Breast epithelium (tissue), 4 donors: Measurements from ENCODE around the gene BEST4. TPM values are rescaled to one million over a fixed set of nuclear protein-coding genes. Genes with fewer than 3 reads are reported as not detected.

Experiments used
- DNase-seq, 2 donors: peaks; one replicate each; pipeline ENCODE4 v3.0.0-alpha.2; 2019; ENCODE audit warnings: low spot score in 2 of 2
- H3K27ac ChIP-seq, 2 donors: fragments of 200-600 bp; sonication (generic) in 1 of 2; one replicate each; pipeline ENCODE4 v1.5.1; 2016 to 2019; ENCODE audit warnings: mild to moderate bottlenecking in 1 of 2
- H3K27me3 ChIP-seq, 2 donors: fragments of 200-600 bp; sonication (generic) in 1 of 2; one replicate each; pipeline versions ENCODE4 v1.5.1 to v1.6.0; 2017 to 2019; ENCODE audit warnings: control low read depth in 1 of 2, mild to moderate bottlenecking in 1 of 2
- H3K36me3 ChIP-seq: fragments of 200-600 bp; one replicate; pipeline ENCODE4 v1.5.1; 2019
- H3K4me1 ChIP-seq, 2 donors: fragments of 200-600 bp; sonication (generic); one replicate each; pipeline ENCODE4 v1.5.1; 2016 to 2019; ENCODE audit warnings: control low read depth in 1 of 2
- H3K4me3 ChIP-seq, 3 donors: fragments of 200-600 bp; sonication (generic); 1 replicate in 2 of 3; 2 replicates in 1 of 3; pipeline ENCODE4 v1.5.1; 2016 to 2019; ENCODE audit warnings: mild to moderate bottlenecking in 3 of 3, moderate library complexity in 2 of 3
- H3K9me3 ChIP-seq, 2 donors: fragments of 200-600 bp; sonication (generic) in 1 of 2; one replicate each; pipeline ENCODE4 v1.5.1; 2016 to 2019; ENCODE audit warnings: control low read depth in 1 of 2
- CTCF ChIP-seq, 3 donors: fragments of 450-650 bp; IDR thresholded peaks; one replicate each; pipeline ENCODE4 v1.5.1; 2016 to 2017; ENCODE audit warnings: antibody characterized with exemption in 3 of 3, mild to moderate bottlenecking in 3 of 3, moderate library complexity in 3 of 3
- POLR2A ChIP-seq: fragments of 450-650 bp; IDR thresholded peaks from one replicate; pipeline ENCODE4 v1.6.1; 2016; ENCODE audit warnings: antibody characterized with exemption, mild to moderate bottlenecking, moderate library complexity
- POLR2AphosphoS5 ChIP-seq, 3 donors: sonication (generic); formaldehyde crosslinking; IDR thresholded peaks; one replicate each; pipeline ENCODE4 v1.6.1; 2017; ENCODE audit warnings: antibody characterized with exemption in 3 of 3
- intact Hi-C: fragments of 100-400 bp; cut with DNase I; formaldehyde crosslinking; loops from one replicate; pipeline ENCODE4 v1.15.1; 2023; ENCODE audit warnings: low total_unique reads
- total RNA-seq, 3 donors: library from RNA; depleted of rRNA; stranded (reverse); fragments of >200 nt; gene quantifications; one replicate each; pipeline ENCODE4 v1.1.0, GENCODE V29; 2016

The BEST4 gene
- total RNA-seq, 3 donors from 2014 or later: 0.15 to 0.66 TPM; not detected in 1

- intact Hi-C loops: no loop called here
- Histone ChIP-seq H3K27ac (peak within 1 kb of the TSS; percentile 100), H3K27me3 (no peaks in the 10 kb centered on the region), H3K9me3 (no peaks in the 10 kb centered on the region), H3K4me3 (peak within 1 kb of the TSS; percentile 16 to 41 (median 34)), H3K36me3 (no peaks in the 10 kb centered on the region), H3K4me1 (peaks cover 36 to 43% of the 10 kb centered on the region in 2 donors)
- TF ChIP-seq POLR2A (no peak), CTCF (IDR thresholded peaks at IDR 0.05) (no peak), POLR2AphosphoS5 (IDR thresholded peaks at IDR 0.05) (no peak)
- DNase-seq: peak in 1 of 2 donors; percentile 48
Measured at GRCh38 chr1:44806704-44807363, 18.9 kb upstream of the BEST4 start, which contains the start of gene DYNLT4. Gene DYNLT4 (minus strand): TSS chr1:44807351. CDS start chr1:44806668, 683 bp downstream.

- H3K4me1 ChIP-seq: peaks cover 36 to 43% of the 10 kb centered on the region in 2 donors
- H3K4me3 ChIP-seq: peak overlapping the region in 2 of 3 donors; percentile 3 to 41
- peak in 1 of 2 donors; percentile 49 for DNase-seq
- intact Hi-C loops: no loop called here
- no peaks in the 10 kb centered on the region for H3K36me3 ChIP-seq
- H3K27me3 ChIP-seq: no peaks in the 10 kb centered on the region
- peak overlapping the region; percentile 100 for H3K27ac ChIP-seq
- TF ChIP-seq CTCF (IDR thresholded peaks at IDR 0.05) (no peak), POLR2AphosphoS5 (IDR thresholded peaks at IDR 0.05) (peak in 1 of 3 donors; percentile 38)
- H3K9me3 ChIP-seq: no peaks in the 10 kb centered on the region
Measured at GRCh38 chr1:44806025-44806703, 18.2 kb upstream of the BEST4 start.

DNA sequence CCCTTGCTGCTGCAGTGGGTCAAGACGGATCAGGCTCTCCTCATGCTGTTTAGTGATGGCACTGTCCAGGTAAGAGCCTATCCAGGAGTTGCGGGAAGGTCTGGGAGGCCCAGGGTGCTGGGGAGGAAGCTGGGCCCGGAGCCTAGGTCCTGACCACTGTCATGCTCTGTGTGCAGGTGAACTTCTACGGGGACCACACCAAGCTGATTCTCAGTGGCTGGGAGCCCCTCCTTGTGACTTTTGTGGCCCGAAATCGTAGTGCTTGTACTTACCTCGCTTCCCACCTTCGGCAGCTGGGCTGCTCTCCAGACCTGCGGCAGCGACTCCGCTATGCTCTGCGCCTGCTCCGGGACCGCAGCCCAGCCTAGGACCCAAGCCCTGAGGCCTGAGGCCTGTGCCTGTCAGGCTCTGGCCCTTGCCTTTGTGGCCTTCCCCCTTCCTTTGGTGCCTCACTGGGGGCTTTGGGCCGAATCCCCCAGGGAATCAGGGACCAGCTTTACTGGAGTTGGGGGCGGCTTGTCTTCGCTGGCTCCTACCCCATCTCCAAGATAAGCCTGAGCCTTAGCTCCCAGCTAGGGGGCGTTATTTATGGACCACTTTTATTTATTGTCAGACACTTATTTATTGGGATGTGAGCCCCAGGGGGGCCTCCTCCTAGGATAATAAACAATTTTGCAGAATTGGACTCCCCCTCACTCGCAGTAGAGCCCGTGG lies 17.5 kb upstream of the BEST4 start:
- no peaks in the 10 kb centered on the region for H3K27me3 ChIP-seq
- no peak overlapping the region for H3K4me3 ChIP-seq
- TF ChIP-seq POLR2AphosphoS5 (IDR thresholded peaks at IDR 0.05): no peak
- no peak for TF ChIP-seq POLR2A
- TF ChIP-seq CTCF (IDR thresholded peaks at IDR 0.05): no peak
- H3K27ac ChIP-seq: peak overlapping the region; percentile 100
- H3K9me3 ChIP-seq: no peaks in the 10 kb centered on the region
- intact Hi-C loops: no loop called here
- no peaks in the 10 kb centered on the region for H3K36me3 ChIP-seq
- peak in 1 of 2 donors; percentile 39 for DNase-seq
- H3K4me1 ChIP-seq: peaks cover 36 to 40% of the 10 kb centered on the region in 2 donors

- intact Hi-C loops: no loop called here
- DNase-seq: peak in 1 of 2 donors; percentile 40
Measured at GRCh38 chr1:44803312-44804095, 15.5 kb upstream of the BEST4 start.

More at GRCh38 chr1:44803312-44804095, 15.5 kb upstream of the BEST4 start:
- H3K9me3 ChIP-seq: no peaks in the 10 kb centered on the region
- no peaks in the 10 kb centered on the region for H3K36me3 ChIP-seq
- TF ChIP-seq CTCF (IDR thresholded peaks at IDR 0.05): no peak
- TF ChIP-seq POLR2A: no peak
- TF ChIP-seq POLR2AphosphoS5 (IDR thresholded peaks at IDR 0.05): no peak
- peak overlapping the region in 1 of 3 donors; percentile 96 for H3K4me3 ChIP-seq
- H3K27ac ChIP-seq: peak overlapping the region; percentile 54 to 84
- no peaks in the 10 kb centered on the region for H3K27me3 ChIP-seq
- peaks cover 21 to 24% of the 10 kb centered on the region in 2 donors for H3K4me1 ChIP-seq
